ENCODE results near the gene AMOTL2.

DNA sequence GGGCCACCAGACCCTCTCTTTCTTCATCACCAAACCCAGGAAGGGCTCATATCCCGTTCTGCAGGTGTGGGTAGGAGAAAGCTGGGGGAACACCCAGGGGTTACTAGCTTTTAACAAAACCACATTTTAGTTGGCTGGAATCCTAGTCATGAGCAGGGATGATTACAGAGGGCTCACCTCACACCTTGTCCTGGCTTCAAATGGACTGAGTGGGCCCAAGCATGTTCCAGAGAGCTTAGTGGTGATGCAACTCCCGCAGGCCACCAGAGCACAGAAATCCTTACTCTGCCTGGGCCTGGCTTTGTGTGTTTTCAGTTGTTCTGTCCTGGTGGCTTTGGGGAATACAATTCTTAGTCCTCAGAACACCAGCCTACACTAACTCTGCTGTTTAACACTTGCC lies 66.8 kb downstream of the AMOTL2 start:
- no peak for TF ChIP-seq CTCF (IDR thresholded peaks at IDR 0.05; ENCODE audit: insufficient read depth, low read length)
- TF ChIP-seq REST (IDR thresholded peaks at IDR 0.05; ENCODE audit: insufficient replicate concordance, low read depth), result no peak
- TF ChIP-seq GABPA (IDR thresholded peaks at IDR 0.05; ENCODE audit: low read depth), result no peak

Measured in HL-60 (cell line).